Muscle of leg (tissue), 11 donors: Measurements from ENCODE around the gene GRAMD1A. TPM values are rescaled to one million over a fixed set of nuclear protein-coding genes. Genes with fewer than 3 reads are reported as not detected.
"Not testable (repeated sequence)": the region's sequence is repeated elsewhere in the genome, so short reads cannot be mapped to it uniquely, and the experiment has no call there.

Experiments used
- DNase-seq: peaks from one replicate; pipeline ENCODE4 v3.0.0; 2013
- H3K27ac ChIP-seq: one replicate; pipeline ENCODE4 v1.5.1; 2013; ENCODE audit warnings: mild to moderate bottlenecking, low read length, control low read depth
- H3K27me3 ChIP-seq: one replicate; pipeline ENCODE4 v1.6.1; 2013; ENCODE audit warnings: low read length; ENCODE audit not compliant: control insufficient read depth, insufficient read depth
- H3K36me3 ChIP-seq: one replicate; pipeline ENCODE4 v1.6.1; 2013; ENCODE audit warnings: low read length; ENCODE audit not compliant: control insufficient read depth, insufficient read depth
- H3K4me1 ChIP-seq: one replicate; pipeline ENCODE4 v1.6.1; 2013; ENCODE audit warnings: low read length; ENCODE audit not compliant: control insufficient read depth, insufficient read depth
- H3K4me3 ChIP-seq: one replicate; pipeline ENCODE4 v1.5.1; 2013; ENCODE audit warnings: low read length, control low read depth
- H3K9me3 ChIP-seq: replicated peaks from 2 replicates; pipeline ENCODE4 v1.6.1; 2013; ENCODE audit warnings: low read depth, low read length; ENCODE audit not compliant: control insufficient read depth
- WGBS: methylation state at CpG from one replicate; pipeline ENCODE4 v1.1.5; 2013; ENCODE audit warnings: missing lambda C conversion rate; ENCODE audit not compliant: insufficient coverage; 5-methylcytosine and 5-hydroxymethylcytosine counted together
- polyA plus RNA-seq, 8 donors: library from polyadenylated mRNA; unstranded; fragments of 120-200 nt; gene quantifications; one replicate each; pipeline versions ENCODE4 v1.2.1 to v1.2.3, GENCODE V29; 2013; ENCODE audit warnings: inconsistent platforms in 1 of 8, low replicate concordance in 1 of 8; ENCODE audit not compliant: insufficient read length in 8 of 8, insufficient read depth in 1 of 8
- total RNA-seq: library from RNA; stranded (reverse); fragments of 120-200 nt; gene quantifications from one replicate; pipeline ENCODE4 v1.2.4, GENCODE V29; 2013

GRAMD1A gene
- total and polyA plus RNA-seq, 9 donors: 16.0 to 48.0 (median 35.3) TPM

DNA sequence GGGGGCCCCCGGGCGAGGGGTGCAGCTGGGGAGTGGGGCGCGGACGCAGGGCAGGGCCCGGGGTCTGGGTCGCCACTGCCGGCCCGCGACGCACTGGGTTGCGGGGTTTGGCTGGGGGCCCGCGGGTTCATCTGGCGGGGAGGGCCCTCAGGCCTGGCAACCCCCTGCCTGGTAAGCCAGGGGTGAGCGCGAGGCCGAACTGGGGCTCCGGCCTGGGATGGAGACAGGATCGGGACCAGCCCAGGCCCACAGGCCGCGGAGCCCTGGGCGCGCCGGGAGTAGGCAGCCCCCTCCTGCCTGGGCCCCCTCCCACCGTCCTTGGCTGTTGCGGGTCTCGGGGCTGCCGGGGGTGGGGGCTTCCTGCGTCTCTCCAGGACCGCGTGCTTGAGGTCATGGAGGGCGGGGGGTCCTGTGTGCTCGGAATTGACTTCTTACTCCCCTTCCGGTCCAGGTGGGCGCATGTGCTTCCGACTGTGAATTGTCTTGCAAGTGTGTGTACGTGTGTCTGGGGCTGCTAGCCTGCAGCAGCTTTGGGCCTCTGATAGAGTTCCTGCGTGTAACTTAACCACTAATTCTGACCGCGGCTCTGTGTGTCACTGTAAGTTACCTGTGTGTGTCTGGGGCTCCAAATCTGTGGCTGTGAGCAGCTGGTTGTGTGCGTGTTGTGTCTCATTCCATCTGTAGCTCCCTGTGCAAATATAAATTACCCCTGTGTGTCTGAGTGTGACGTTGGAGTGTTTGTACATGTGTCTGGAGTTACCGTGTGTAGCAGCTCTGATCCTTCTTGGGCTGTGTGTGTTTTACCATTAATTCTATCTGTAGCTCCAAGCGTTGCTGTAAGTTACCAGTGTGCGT is 751 bp downstream of the GRAMD1A start:
- Histone ChIP-seq H3K4me1 (peaks cover 32% of the 10 kb centered on the region), H3K9me3 (no peaks in the 10 kb centered on the region), H3K36me3 (peaks cover 15% of the 10 kb centered on the region), H3K4me3 (peak overlapping the region; percentile 62), H3K27me3 (no peaks in the 10 kb centered on the region), H3K27ac (peak overlapping the region; percentile 84)
- WGBS: 0% methylated on average over 34 of the region's 46 CpGs
- DNase-seq: peak; percentile 70

DNA sequence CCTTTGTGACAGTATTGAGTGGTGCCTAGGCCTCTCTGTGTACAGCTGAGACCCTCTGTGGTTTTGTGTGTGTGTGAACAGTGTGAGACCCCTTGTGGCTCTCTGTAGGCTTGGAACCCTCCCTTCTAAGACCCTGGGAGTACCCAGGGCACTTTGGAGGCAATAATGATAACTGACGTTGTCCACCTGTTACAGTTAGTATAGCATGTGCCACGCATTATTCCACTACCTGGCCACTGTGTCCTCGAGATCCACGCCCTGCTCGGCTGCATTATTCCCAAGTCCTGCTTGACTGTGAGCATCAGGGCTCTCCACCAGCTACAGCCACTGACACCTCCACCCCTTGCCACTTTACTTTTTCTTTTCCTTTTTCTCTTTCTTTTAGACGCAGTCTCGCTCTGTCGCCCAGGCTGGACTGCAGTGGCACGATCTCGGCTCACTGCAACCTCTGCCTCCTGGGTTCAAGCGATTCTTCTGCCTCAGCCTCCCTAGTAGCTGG is 2.0 kb downstream of the GRAMD1A start:
- Histone ChIP-seq H3K36me3 (peaks cover 26% of the 10 kb centered on the region), H3K9me3 (no peaks in the 10 kb centered on the region), H3K4me3 (no peak overlapping the region), H3K4me1 (peaks cover 32% of the 10 kb centered on the region), H3K27me3 (no peaks in the 10 kb centered on the region), H3K27ac (no peak overlapping the region)
- 87% methylated on average over 8 of the region's 11 CpGs for WGBS
- DNase-seq: no peak

DNA sequence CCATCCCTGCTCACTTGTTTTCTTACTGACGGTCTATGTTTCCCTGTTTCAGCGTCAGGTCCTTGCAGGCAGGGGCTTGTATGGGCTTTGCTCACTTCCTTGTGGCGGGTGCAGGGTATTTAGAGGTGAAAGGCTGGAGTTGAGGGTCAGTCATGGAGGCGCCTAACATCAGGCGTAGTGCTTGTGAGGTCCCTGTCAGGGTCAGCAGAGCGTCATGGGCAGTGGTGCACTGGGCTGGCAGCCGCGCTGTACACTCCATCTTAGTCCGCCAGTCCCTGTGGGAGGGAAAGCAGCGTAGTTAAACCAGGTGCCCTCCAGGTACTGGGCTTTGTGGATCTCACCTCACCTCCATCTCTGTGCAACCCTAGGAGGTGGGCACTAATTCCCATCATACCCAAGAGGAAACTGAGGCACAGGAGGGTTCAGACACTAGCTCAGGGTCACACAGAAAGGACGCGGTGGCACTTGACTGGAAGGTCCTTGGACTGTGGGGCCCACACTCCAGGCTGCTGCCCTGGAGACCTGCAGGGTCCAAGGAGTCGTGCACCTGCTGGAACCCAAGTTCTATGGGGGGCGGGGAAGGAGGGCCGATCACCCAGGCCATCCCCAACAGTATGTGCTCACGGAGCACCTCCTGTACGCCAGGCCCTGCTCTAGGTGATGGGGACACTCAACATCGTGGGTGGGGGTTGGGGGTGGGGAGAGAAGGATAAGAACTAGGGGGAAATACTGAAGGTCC is 4.6 kb downstream of the GRAMD1A start:
- WGBS: 88% methylated on average over 13 of the region's 18 CpGs
- Histone ChIP-seq H3K4me1 (peaks cover 22% of the 10 kb centered on the region), H3K36me3 (peaks cover 35% of the 10 kb centered on the region), H3K4me3 (no peak overlapping the region), H3K9me3 (no peaks in the 10 kb centered on the region), H3K27me3 (no peaks in the 10 kb centered on the region), H3K27ac (no peak overlapping the region)
- no peak for DNase-seq

DNA sequence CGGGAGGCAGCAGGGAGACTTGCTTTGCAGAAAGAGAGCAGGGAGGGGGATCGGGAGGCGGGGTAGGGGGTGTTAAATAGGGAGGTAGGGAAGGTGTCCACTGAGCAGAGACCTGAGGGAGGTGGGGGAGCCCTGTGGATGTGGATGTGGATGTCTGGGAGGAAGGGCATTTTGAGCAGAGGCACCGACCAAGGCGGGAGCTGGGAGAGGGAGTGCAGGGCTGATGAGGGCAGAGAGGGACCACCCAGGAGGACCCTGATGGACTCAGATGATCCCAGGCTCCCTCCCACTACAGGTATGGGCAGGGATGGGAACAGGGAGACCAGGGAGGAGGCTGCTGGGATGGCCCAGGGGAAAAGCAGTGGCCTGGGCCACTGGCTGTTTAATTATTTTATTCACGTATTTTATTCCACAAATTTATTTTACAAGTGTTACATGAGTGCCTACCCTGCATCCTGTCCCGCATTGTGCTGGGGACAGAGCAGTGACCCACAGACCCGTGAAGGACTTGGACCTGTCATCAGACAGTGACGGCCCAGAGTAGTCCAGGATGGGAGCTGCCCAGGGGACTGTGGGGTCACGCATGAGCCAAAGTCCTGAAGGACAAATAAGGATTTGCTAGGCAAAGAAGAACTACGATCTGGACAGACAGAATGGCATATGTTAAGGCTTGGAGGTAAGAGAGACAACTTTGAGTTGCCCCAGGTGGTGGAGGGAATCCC is 5.3 kb downstream of the GRAMD1A start:
- Histone ChIP-seq H3K4me1 (peaks cover 20% of the 10 kb centered on the region), H3K36me3 (peaks cover 42% of the 10 kb centered on the region), H3K27me3 (no peaks in the 10 kb centered on the region), H3K4me3 (no peak overlapping the region), H3K27ac (no peak overlapping the region), H3K9me3 (no peaks in the 10 kb centered on the region)
- DNase-seq: no peak
- 82% methylated on average over 8 of the region's 11 CpGs for WGBS

DNA sequence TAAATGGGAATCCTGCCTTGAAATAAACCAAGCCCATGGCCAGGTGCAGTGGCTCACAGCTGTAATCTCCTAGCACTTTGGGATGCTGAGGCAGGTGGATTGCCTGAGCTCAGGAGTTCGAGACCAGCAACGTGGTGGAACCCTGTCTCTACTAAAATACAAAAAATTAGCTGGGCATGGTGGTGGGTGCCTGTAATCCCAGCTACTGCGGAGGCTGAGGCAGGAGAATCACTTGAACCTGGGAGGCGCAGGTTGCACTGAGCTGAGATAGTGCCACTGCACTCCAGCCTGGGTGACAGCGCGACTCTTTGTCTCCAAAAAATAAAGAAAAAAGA is 5.9 kb downstream of the GRAMD1A start:
- 100% methylated on average over 3 of the region's 6 CpGs for WGBS
- H3K27me3 ChIP-seq, H3K27ac ChIP-seq, H3K9me3 ChIP-seq, DNase-seq, H3K4me3 ChIP-seq: not testable (repeated sequence)
- peaks cover 19% of the 10 kb centered on the region for H3K4me1 ChIP-seq
- peaks cover 48% of the 10 kb centered on the region for H3K36me3 ChIP-seq

DNA sequence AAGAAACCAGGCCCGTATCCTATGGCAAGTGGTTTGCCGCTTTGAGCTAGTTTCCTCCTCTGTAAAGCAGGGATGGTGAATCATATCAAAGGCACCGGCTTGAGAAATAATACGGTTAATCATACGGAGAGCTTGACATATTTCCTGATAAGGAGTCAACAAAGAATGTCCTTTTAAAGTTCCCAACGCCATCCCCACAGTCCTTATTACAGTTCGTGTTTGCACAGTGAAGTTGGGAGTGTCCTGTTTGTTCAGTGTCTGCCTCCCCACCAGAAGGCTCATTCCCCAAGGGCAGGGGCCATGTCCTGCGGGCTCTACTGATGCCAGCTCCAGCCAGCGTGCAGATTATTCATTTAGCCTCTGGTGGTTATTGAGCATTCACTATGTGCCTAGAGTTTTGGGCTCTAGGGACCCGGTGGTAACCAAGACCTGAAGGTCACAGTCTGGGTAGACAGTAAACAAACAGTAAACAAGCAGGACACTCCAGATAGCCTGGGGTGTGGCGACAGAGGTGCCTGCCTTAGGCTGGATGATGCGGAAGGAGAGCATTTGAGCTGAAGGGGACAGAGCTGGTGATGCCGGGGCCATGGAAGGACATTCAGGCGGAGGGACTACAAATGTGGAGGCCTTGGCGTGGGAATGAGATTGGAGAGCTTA is 6.3 kb downstream of the GRAMD1A start:
- Histone ChIP-seq H3K27ac (no peak overlapping the region), H3K36me3 (peaks cover 53% of the 10 kb centered on the region), H3K9me3 (no peaks in the 10 kb centered on the region), H3K4me3 (no peak overlapping the region), H3K27me3 (no peaks in the 10 kb centered on the region), H3K4me1 (peaks cover 14% of the 10 kb centered on the region)
- DNase-seq: no peak
- whole genome bisulfite sequencing: 92% methylated on average over 10 of the region's 15 CpGs

DNA sequence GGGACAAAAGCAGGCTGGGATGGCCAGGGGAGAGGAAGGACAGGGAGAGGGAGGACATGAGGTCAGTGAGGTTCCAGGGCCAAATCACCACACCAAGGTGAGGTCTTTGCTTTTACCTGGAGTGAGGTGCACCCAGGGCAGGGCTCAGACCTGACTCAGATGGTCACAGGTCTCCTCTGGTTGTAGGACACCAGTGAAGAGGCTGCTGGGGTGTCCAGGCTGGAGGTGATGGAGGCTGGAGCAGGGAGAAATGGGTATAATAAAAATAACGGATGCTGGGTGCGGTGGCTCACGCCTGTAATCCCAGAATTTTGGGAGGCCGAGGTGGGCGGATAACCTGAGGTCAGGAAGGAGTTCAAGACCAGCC is 6.9 kb downstream of the GRAMD1A start:
- H3K36me3 ChIP-seq: peaks cover 58% of the 10 kb centered on the region
- 95% methylated on average over 5 of the region's 5 CpGs for WGBS
- H3K27me3 ChIP-seq: no peaks in the 10 kb centered on the region
- no peak for DNase-seq
- no peaks in the 10 kb centered on the region for H3K9me3 ChIP-seq
- no peak overlapping the region for H3K4me3 ChIP-seq
- H3K4me1 ChIP-seq: peaks cover 9% of the 10 kb centered on the region
- no peak overlapping the region for H3K27ac ChIP-seq

DNA sequence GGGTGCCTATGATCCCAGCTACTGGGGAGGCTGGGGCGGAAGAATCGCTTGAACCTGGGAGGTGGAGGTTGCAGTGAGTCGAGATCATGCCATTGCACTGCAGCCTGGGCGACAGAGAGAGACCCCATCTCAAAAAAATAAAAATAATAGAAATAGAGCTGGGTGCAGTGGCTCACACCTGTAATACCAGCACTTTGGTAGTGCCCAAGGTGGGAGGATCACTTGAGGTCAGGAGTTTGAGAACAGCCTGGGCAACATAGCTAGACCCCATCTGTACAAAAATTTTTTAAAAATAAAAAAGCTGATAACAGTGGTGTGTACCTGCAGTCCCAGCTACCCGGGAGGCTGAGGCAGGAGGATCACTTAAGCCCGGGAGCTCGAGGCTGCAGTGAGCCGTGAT is 7.3 kb downstream of the GRAMD1A start:
- Histone ChIP-seq H3K36me3 (peaks cover 62% of the 10 kb centered on the region), H3K4me1 (peaks cover 10% of the 10 kb centered on the region)
- not testable (repeated sequence) for H3K27me3 ChIP-seq, H3K27ac ChIP-seq, H3K9me3 ChIP-seq, DNase-seq, H3K4me3 ChIP-seq
- no CpG with 5 or more reads among the region's 8 CpGs for WGBS

DNA sequence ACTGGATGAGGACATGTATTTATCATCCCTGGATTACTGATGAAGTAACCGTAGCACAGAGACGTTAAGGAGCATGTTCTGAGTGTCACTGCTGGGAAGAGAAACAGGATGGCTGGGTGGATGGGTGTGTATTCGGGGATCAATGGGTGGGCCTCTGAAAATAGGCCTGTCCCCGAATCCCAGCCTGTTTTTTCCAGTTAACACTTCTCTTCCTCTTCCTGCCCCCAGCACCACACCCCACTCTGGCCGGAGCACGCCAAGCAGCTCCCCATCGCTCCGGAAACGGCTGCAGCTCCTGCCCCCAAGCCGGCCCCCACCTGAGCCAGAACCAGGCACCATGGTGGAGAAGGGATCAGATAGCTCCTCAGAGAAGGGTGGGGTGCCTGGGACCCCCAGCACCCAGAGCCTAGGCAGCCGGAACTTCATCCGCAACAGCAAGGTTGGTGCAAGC is 8.8 kb downstream of the GRAMD1A start:
- H3K4me3 ChIP-seq: no peak overlapping the region
- H3K36me3 ChIP-seq: peaks cover 70% of the 10 kb centered on the region
- no peaks in the 10 kb centered on the region for H3K27me3 ChIP-seq
- 80% methylated on average over 5 of the region's 12 CpGs for WGBS
- DNase-seq: no peak
- H3K4me1 ChIP-seq: peaks cover 11% of the 10 kb centered on the region
- no peak overlapping the region for H3K27ac ChIP-seq
- no peaks in the 10 kb centered on the region for H3K9me3 ChIP-seq
